AG04450 (cell line): ENCODE measurements around the gene SELENOI. TPM values are rescaled to one million over a fixed set of nuclear protein-coding genes. Genes with fewer than 3 reads are reported as not detected.

Experiments used
- CTCF ChIA-PET: fragments of 300-600, 350-600 bp; formaldehyde crosslinking; extraction: SDS; loops from one replicate; lab custom pipeline; 2022; ENCODE audit warnings: antibody characterized with exemption, inconsistent platforms; lab: Charles Lee
- POLR2A ChIA-PET: fragments of 350-600 bp; formaldehyde crosslinking; extraction: SDS; loops from one replicate; lab custom pipeline; 2021; ENCODE audit warnings: antibody characterized with exemption, inconsistent platforms; lab: Yijun Ruan, JAX
- DNase-seq: peaks from one replicate; pipeline ENCODE4 v3.0.0-alpha.2; 2011; ENCODE audit warnings: low read depth, low spot score
- H3K27ac ChIP-seq: one replicate; pipeline ENCODE4 v1.5.1; 2012; ENCODE audit warnings: low read depth, low read length, control low read depth
- H3K27me3 ChIP-seq: one replicate; pipeline ENCODE4 v1.6.0; 2012; ENCODE audit warnings: low read length; ENCODE audit not compliant: control insufficient read depth, insufficient read depth
- H3K4me3 ChIP-seq: 2 replicates; pipeline ENCODE4 v1.5.1; 2011; ENCODE audit warnings: mild to moderate bottlenecking, low read depth, low read length, control low read depth
- H3K9me3 ChIP-seq: 2 replicates; pipeline ENCODE4 v1.5.1; 2012; ENCODE audit warnings: low read length; ENCODE audit not compliant: control insufficient read depth, insufficient read depth
- CTCF ChIP-seq: IDR thresholded peaks from 2 replicates; pipeline ENCODE4 v1.5.1; 2011; ENCODE audit warnings: low read depth, low read length, control low read depth, inconsistent platforms
- polyA plus RNA-seq: library from polyadenylated mRNA; depleted of rRNA; stranded (reverse); fragments of >200 nt; gene quantifications from 2 replicates; pipeline ENCODE4 v1.2.3, GENCODE V29; 2011

Gene SELENOI
- polyA plus RNA-seq, 1 experiment, result 10.9 TPM

GRCh38 chr2:26337298-26337697 is 8.6 kb upstream of the SELENOI start:
- peaks cover 5% of the 10 kb centered on the region for H3K27me3 ChIP-seq
- TF ChIP-seq CTCF, result no peak
- H3K4me3 ChIP-seq, result no peak overlapping the region
- ChIA-PET POLR2A (no interaction called here), CTCF (no interaction called here)
- no peak for DNase-seq
- no peaks in the 10 kb centered on the region for H3K9me3 ChIP-seq
- no peak overlapping the region for H3K27ac ChIP-seq

GRCh38 chr2:26340831-26341230 is 5.1 kb upstream of the SELENOI start:
- CTCF ChIA-PET, result no interaction called here
- Histone ChIP-seq H3K27ac (no peak overlapping the region), H3K9me3 (no peaks in the 10 kb centered on the region), H3K27me3 (no peaks in the 10 kb centered on the region), H3K4me3 (no peak overlapping the region)
- DNase-seq, result no peak
- POLR2A ChIA-PET, result no interaction called here
- no peak for TF ChIP-seq CTCF

GRCh38 chr2:26344581-26345282 is 1.2 kb upstream of the SELENOI start:
- CTCF ChIA-PET, result interaction anchor here (2.7 kb wide), 1 partner anchor 13 kb away, joined by 12 read pairs; no protein-coding TSS in a partner anchor
- no peak for TF ChIP-seq CTCF

GRCh38 chr2:26345283-26345544 is 729 bp upstream of the SELENOI start:
- ChIA-PET CTCF (interaction anchor here (2.7 kb wide), 1 partner anchor 14 kb away, joined by 12 read pairs; no protein-coding TSS in a partner anchor), POLR2A (interaction anchor here (0.5 to 1.2 kb wide), 5 partner anchors 10 to 975 kb away, joined by 3 to 4 read pairs (median 3); partner anchors contain the start of genes HADHA and HADHB)
- Histone ChIP-seq H3K27me3 (no peaks in the 10 kb centered on the region), H3K9me3 (no peaks in the 10 kb centered on the region), H3K27ac (peak overlapping the region; percentile 87), H3K4me3 (peak overlapping the region; percentile 94)
- no peak for TF ChIP-seq CTCF
- DNase-seq, result no peak

More at GRCh38 chr2:26344581-26345282, 1.2 kb upstream of the SELENOI start:
- no peaks in the 10 kb centered on the region for H3K9me3 ChIP-seq
- DNase-seq, result no peak
- peak overlapping the region; percentile 94 for H3K4me3 ChIP-seq
- no peaks in the 10 kb centered on the region for H3K27me3 ChIP-seq
- POLR2A ChIA-PET, result interaction anchor here (0.5 to 1.2 kb wide), 2 partner anchors 100 to 975 kb away, joined by 3 to 4 read pairs; partner anchors contain the start of genes HADHA and HADHB
- H3K27ac ChIP-seq, result peak overlapping the region; percentile 35

- Histone ChIP-seq H3K4me3 (peak within 1 kb of the TSS; percentile 94), H3K9me3 (no peaks in the 10 kb centered on the region), H3K27ac (peak within 1 kb of the TSS; percentile 87), H3K27me3 (no peaks in the 10 kb centered on the region)
- CTCF ChIA-PET, result interaction anchor here (0.7 to 1.1 kb wide), 3 partner anchors 16 to 232 kb away, joined by 3 to 4 read pairs (median 3); no protein-coding TSS in a partner anchor
- DNase-seq, result no peak
- POLR2A ChIA-PET, result no interaction called here
- TF ChIP-seq CTCF, result no peak
Observed at GRCh38 chr2:26346454-26347053, 611 bp downstream of the SELENOI start, which contains the start of gene ADGRF3. ADGRF3 (minus strand) TSS chr2:26346789; CDS start chr2:26346234, 555 bp downstream.
